T-helper 17 cell (primary cell): ENCODE measurements around the gene OCSTAMP. TPM values are rescaled to one million over a fixed set of nuclear protein-coding genes. Genes with fewer than 3 reads are reported as not detected.

Experiments
- ATAC-seq: fragments of 150-1000 bp; cut with Tn5 transposase; 2 replicates; pipeline ENCODE4 v1.10.0; 2021; ENCODE audit warnings: mild to moderate bottlenecking, moderate library complexity
- DNase-seq, 3 donors: peaks; one replicate each; pipeline versions ENCODE4 v3.0.0 to v3.0.0-alpha.2; 2020 to 2021
- H3K9me3 ChIP-seq: one replicate; pipeline ENCODE4 v1.7.0; 2013; ENCODE audit warnings: low read length, mild to moderate bottlenecking; ENCODE audit not compliant: control insufficient read depth, poor library complexity, severe bottlenecking
- H3K27ac Mint-ChIP-seq: one replicate; pipeline ENCODE4 v1.8.0; 2022; ENCODE audit warnings: mild to moderate bottlenecking, moderate library complexity, mixed read lengths
- H3K27me3 Mint-ChIP-seq: one replicate; pipeline ENCODE4 v1.8.0; 2022; ENCODE audit warnings: mixed read lengths
- H3K36me3 Mint-ChIP-seq: one replicate; pipeline ENCODE4 v1.8.0; 2022; ENCODE audit warnings: low read depth, mixed read lengths
- H3K4me1 Mint-ChIP-seq: one replicate; pipeline ENCODE4 v1.8.0; 2022; ENCODE audit warnings: mild to moderate bottlenecking, mixed read lengths
- H3K4me3 Mint-ChIP-seq: one replicate; pipeline ENCODE4 v1.8.0; 2022; ENCODE audit warnings: mild to moderate bottlenecking, moderate library complexity, mixed read lengths
- total RNA-seq, 4 donors: library from RNA in 2 of 4; stranded (reverse) in 2 of 4; gene quantifications; one replicate each; pipeline ENCODE4 v1.2.3 and lab custom pipeline; 2022 to 2026

Gene OCSTAMP
- total RNA-seq, 2 donors from 2014 or later, result not detected

GRCh38 chr20:46543959-46544358 is 6.5 kb downstream of the OCSTAMP start:
- ATAC-seq (no peak), DNase-seq (no peak)
- Mint-ChIP-seq H3K27me3 (peaks cover 10% of the 10 kb centered on the region), H3K27ac (no peak overlapping the region), H3K4me1 (peaks cover 8% of the 10 kb centered on the region), H3K36me3 (no peaks in the 10 kb centered on the region), H3K4me3 (no peak overlapping the region)
- H3K9me3 ChIP-seq, result no peaks in the 10 kb centered on the region

- Mint-ChIP-seq H3K27ac (no peak overlapping the region), H3K27me3 (peaks cover 19% of the 10 kb centered on the region), H3K4me3 (no peak overlapping the region), H3K36me3 (no peaks in the 10 kb centered on the region), H3K4me1 (peaks cover 8% of the 10 kb centered on the region)
- ATAC-seq (no peak), DNase-seq (no peak)
- no peaks in the 10 kb centered on the region for H3K9me3 ChIP-seq
Observed at GRCh38 chr20:46543033-46543432, 7.4 kb downstream of the OCSTAMP start.

DNA sequence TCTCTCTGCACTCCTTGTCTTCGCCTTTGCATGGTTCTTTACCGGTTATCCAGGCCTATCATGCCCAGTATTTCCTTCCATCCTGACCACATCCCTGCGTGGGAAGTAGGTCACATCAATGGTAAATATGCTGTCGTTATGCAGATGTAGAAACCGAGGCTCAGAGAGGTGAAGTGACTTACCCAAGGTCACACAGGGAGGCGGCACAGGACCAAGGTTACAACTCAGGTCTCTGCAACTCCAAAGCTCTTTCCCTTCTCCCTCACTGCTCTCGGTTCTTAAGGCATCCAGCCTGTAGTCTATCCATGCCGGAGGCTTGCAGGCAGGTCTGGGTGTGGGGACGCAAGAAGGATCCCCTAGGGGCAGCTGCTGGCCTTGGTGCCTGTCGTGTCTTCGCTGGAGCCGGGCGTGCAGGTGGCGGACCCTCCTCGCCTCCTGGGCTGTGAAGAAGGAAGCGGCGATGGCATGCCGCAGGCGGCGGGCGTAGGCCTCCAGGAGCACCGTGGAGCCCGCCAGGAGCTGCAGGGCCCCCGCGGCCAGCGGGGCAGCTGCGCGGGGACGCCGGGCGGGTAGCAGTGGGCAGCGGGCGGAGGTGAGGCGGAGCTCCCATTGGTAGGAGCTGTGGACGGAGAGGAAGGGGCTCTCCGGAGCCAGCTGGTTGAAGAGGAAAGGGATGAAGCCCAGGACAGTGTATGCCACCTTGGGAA is 9.1 kb downstream of the OCSTAMP start:
- Mint-ChIP-seq H3K27ac (no peak overlapping the region), H3K4me3 (no peak overlapping the region), H3K27me3 (peaks cover 36% of the 10 kb centered on the region), H3K4me1 (peaks cover 8% of the 10 kb centered on the region), H3K36me3 (peaks cover 2% of the 10 kb centered on the region)
- DNase-seq (no peak), ATAC-seq (no peak)
- H3K9me3 ChIP-seq, result no peaks in the 10 kb centered on the region

DNA sequence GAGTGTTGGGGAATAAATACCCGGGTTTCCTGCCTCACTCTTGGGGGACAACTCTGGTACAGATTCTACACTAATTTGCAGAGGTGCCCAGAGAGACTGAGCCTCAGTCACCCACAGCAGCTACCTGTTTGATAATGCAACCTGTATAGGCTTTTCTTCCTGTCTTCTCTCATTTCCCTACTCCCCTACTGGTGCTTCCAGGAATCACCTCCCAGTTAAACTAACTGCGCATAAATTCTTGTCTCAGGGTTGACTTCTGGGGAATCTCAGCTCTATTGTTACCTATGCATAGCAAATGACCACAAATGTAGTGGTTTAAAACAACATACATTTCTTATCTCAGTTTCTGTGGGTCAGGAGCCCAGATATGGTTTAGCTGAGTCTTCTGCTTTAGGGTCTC is 11.3 kb downstream of the OCSTAMP start:
- H3K9me3 ChIP-seq, result no peaks in the 10 kb centered on the region
- no peak overlapping the region for H3K27ac Mint-ChIP-seq
- DNase-seq, result no peak
- H3K36me3 Mint-ChIP-seq, result peaks cover 2% of the 10 kb centered on the region
- peaks cover 42% of the 10 kb centered on the region for H3K27me3 Mint-ChIP-seq
- no peak overlapping the region for H3K4me3 Mint-ChIP-seq
- ATAC-seq, result no peak
- no peaks in the 10 kb centered on the region for H3K4me1 Mint-ChIP-seq

- no peaks in the 10 kb centered on the region for H3K9me3 ChIP-seq
- Mint-ChIP-seq H3K4me1 (no peaks in the 10 kb centered on the region), H3K27me3 (peaks cover 61% of the 10 kb centered on the region), H3K36me3 (no peaks in the 10 kb centered on the region), H3K27ac (no peak overlapping the region), H3K4me3 (no peak overlapping the region)
- ATAC-seq, result no peak
- no peak for DNase-seq
Observed at GRCh38 chr20:46530640-46531039, 19.8 kb downstream of the OCSTAMP start.

- Mint-ChIP-seq H3K4me1 (no peaks in the 10 kb centered on the region), H3K4me3 (no peak overlapping the region), H3K36me3 (no peaks in the 10 kb centered on the region), H3K27me3 (peaks cover 46% of the 10 kb centered on the region), H3K27ac (peak overlapping the region; percentile 2)
- ATAC-seq (no peak), DNase-seq (no peak)
- H3K9me3 ChIP-seq, result no peaks in the 10 kb centered on the region
Observed at GRCh38 chr20:46523696-46524328, 26.6 kb downstream of the OCSTAMP start.

- Mint-ChIP-seq H3K36me3 (no peaks in the 10 kb centered on the region), H3K27me3 (peaks cover 42% of the 10 kb centered on the region), H3K4me3 (no peak overlapping the region), H3K27ac (no peak overlapping the region), H3K4me1 (no peaks in the 10 kb centered on the region)
- DNase-seq, result no peak
- ATAC-seq, result no peak
- H3K9me3 ChIP-seq, result no peaks in the 10 kb centered on the region
Observed at GRCh38 chr20:46523108-46523507, 27.3 kb downstream of the OCSTAMP start.

GRCh38 chr20:46520976-46521579 is 29.4 kb downstream of the OCSTAMP start:
- Mint-ChIP-seq H3K27ac (no peak overlapping the region), H3K4me1 (no peaks in the 10 kb centered on the region), H3K4me3 (no peak overlapping the region), H3K27me3 (peaks cover 32% of the 10 kb centered on the region), H3K36me3 (no peaks in the 10 kb centered on the region)
- no peaks in the 10 kb centered on the region for H3K9me3 ChIP-seq
- ATAC-seq, result peak; percentile 76
- peak in 1 of 3 donors; percentile 21 for DNase-seq

- ATAC-seq (no peak), DNase-seq (no peak)
- H3K4me1 Mint-ChIP-seq, result no peaks in the 10 kb centered on the region
- H3K9me3 ChIP-seq, result no peaks in the 10 kb centered on the region
- H3K27me3 Mint-ChIP-seq, result peaks cover 27% of the 10 kb centered on the region
- no peak overlapping the region for H3K4me3 Mint-ChIP-seq
- no peak overlapping the region for H3K27ac Mint-ChIP-seq
- H3K36me3 Mint-ChIP-seq, result no peaks in the 10 kb centered on the region
Observed at GRCh38 chr20:46520540-46520939, 29.9 kb downstream of the OCSTAMP start.

- Mint-ChIP-seq H3K27ac (no peak overlapping the region), H3K4me1 (no peaks in the 10 kb centered on the region), H3K36me3 (no peaks in the 10 kb centered on the region), H3K27me3 (peaks cover 31% of the 10 kb centered on the region), H3K4me3 (no peak overlapping the region)
- ATAC-seq, result no peak
- H3K9me3 ChIP-seq, result no peaks in the 10 kb centered on the region
- no peak for DNase-seq
Observed at GRCh38 chr20:46519471-46520068, 30.9 kb downstream of the OCSTAMP start.

- DNase-seq, result no peak
- peaks cover 2% of the 10 kb centered on the region for H3K36me3 Mint-ChIP-seq
- peak; percentile 37 for ATAC-seq
- peaks cover 45% of the 10 kb centered on the region for H3K27me3 Mint-ChIP-seq
- H3K27ac Mint-ChIP-seq, result no peak within 1 kb of the TSS
- peaks cover 3% of the 10 kb centered on the region for H3K9me3 ChIP-seq
- H3K4me1 Mint-ChIP-seq, result peaks cover 2% of the 10 kb centered on the region
- peak within 1 kb of the TSS; percentile 75 for H3K4me3 Mint-ChIP-seq
Observed at GRCh38 chr20:46512943-46513844, 37.3 kb downstream of the OCSTAMP start, which contains the start of gene ZNF334. Gene ZNF334 (minus strand): TSS chr20:46513559. CDS start chr20:46512102, 1,457 bp downstream.

DNA sequence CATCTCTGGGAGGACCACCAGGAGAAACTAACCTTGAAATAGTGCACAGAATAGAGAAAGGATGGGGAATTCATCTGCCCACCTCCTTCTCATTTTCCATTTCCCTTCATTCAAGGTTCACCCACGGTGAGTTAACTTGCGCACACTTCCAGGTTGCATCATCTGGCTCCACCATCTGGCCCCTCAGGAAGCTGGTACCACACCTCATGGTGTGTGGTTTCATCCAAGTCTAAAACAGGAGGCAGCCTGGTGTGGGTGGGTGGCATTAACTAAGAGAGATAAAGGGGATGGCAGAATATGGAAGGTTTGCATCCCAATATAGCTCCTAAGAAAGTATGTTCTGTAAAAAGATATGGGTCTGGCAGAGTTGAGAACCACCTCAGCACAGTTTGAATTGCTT is 40.9 kb downstream of the OCSTAMP start:
- Mint-ChIP-seq H3K36me3 (peaks cover 8% of the 10 kb centered on the region), H3K27ac (no peak overlapping the region), H3K27me3 (peaks cover 62% of the 10 kb centered on the region), H3K4me3 (no peak overlapping the region), H3K4me1 (peaks cover 2% of the 10 kb centered on the region)
- ATAC-seq (no peak), DNase-seq (no peak)
- H3K9me3 ChIP-seq, result peaks cover 3% of the 10 kb centered on the region
